Bronchial epithelial cell (primary cell): ENCODE measurements around the gene TFB1M. TPM values are rescaled to one million over a fixed set of nuclear protein-coding genes. Genes with fewer than 3 reads are reported as not detected.

Source experiments
- DNase-seq: peaks from one replicate; pipeline ENCODE4 v3.0.0-alpha.2; 2010; ENCODE audit warnings: low read depth
- FAIRE-seq: peaks from 2 replicates; lab custom pipeline; 2011; peaks lifted over from hg19 to GRCh38; lab: Jason Lieb, UNC
- H3K27me3 ChIP-seq: 2 replicates; pipeline ENCODE4 v1.5.1; 2011; ENCODE audit warnings: low read length; ENCODE audit not compliant: control insufficient read depth, insufficient read depth
- H3K36me3 ChIP-seq: 2 replicates; pipeline ENCODE4 v1.5.1; 2011; ENCODE audit warnings: low read length; ENCODE audit not compliant: control insufficient read depth, insufficient read depth
- H3K4me3 ChIP-seq: 2 replicates; pipeline ENCODE4 v1.5.1; 2011; ENCODE audit warnings: mild to moderate bottlenecking, low read depth, low read length, control low read depth
- total RNA-seq: library from RNA; depleted of rRNA; stranded (reverse); fragments of >200 nt; gene quantifications from 2 replicates; pipeline ENCODE4 v1.2.1, GENCODE V29; 2014
- TF ChIP-seq, protein P1 (sequence below): IDR thresholded peaks from 2 replicates; pipeline ENCODE4 v1.5.1; 2011; ENCODE audit warnings: mild to moderate bottlenecking, moderate library complexity, low read length, control low read depth, inconsistent platforms; ENCODE audit not compliant: insufficient read depth, severe bottlenecking

The TFB1M gene
- total RNA-seq, 1 donor from 2014 or later, result 11.6 TPM

DNA sequence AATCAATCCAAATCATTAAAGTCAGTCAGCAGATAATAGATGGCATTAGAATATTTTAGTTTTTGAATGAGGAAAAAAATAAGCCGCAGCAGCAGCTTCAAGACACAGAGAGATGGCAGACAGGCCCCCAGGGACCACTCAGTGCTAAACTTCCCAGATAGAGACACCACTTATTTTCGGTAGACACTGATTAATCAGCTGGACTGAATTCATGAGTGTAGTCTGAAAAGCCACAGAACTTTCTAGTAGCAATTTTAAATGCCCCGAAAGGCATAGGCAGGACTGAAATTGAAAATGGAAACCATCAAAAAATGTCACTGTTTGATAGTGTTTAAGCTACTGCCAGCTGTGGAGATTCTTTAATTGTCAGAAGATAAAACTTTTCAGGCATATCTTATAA lies 53.6 kb downstream of the TFB1M start:
- Histone ChIP-seq H3K27me3 (no peaks in the 10 kb centered on the region), H3K36me3 (peaks cover 11% of the 10 kb centered on the region), H3K4me3 (no peak overlapping the region)
- DNase-seq (no peak), FAIRE-seq (no peak)
- TF ChIP-seq, protein P1, sequence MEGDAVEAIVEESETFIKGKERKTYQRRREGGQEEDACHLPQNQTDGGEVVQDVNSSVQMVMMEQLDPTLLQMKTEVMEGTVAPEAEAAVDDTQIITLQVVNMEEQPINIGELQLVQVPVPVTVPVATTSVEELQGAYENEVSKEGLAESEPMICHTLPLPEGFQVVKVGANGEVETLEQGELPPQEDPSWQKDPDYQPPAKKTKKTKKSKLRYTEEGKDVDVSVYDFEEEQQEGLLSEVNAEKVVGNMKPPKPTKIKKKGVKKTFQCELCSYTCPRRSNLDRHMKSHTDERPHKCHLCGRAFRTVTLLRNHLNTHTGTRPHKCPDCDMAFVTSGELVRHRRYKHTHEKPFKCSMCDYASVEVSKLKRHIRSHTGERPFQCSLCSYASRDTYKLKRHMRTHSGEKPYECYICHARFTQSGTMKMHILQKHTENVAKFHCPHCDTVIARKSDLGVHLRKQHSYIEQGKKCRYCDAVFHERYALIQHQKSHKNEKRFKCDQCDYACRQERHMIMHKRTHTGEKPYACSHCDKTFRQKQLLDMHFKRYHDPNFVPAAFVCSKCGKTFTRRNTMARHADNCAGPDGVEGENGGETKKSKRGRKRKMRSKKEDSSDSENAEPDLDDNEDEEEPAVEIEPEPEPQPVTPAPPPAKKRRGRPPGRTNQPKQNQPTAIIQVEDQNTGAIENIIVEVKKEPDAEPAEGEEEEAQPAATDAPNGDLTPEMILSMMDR, result no peak

DNA sequence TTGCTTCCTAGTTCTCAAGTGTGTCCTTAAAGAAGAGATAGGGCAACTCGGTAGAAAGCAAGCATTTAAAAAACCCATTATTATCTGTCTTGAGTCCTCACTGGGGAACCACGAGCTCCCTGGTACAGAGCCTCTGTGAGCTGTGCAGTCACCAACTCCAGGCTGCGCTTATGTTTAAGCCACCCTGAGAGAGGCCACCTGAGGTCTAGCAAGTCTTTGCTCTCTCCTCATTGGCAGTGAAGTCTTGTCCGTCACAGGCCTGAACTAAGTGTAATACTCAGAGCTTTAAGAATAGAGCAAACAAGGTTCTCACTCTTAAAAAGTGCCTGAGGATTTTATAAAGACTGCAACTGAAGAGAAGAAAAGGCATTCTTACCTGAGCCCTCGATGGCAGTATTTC lies 54.4 kb downstream of the TFB1M start:
- TF ChIP-seq, protein P1, result no peak
- no peak for DNase-seq
- Histone ChIP-seq H3K27me3 (no peaks in the 10 kb centered on the region), H3K36me3 (peaks cover 13% of the 10 kb centered on the region), H3K4me3 (no peak overlapping the region)
- no peak for FAIRE-seq

DNA sequence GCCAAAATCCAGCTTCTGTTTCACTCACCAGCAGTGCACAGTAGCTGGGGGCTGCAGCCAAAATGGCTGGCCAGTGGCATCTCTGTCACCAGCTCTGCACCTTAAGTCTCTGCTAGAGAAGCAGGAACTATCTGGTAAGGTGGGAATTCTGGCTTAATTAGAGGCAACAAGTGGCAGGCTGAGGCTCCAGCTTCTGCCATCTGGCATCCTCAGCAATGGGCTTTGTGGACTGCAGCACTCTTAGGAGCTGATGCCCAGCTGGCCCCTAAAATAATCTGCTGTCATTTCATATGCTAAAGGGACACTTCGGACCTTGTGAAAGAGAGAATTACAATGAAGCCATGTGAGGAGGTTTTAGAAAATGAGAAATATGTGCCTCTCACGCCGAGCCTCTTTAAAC lies 55.1 kb downstream of the TFB1M start:
- TF ChIP-seq, protein P1, result no peak

DNA sequence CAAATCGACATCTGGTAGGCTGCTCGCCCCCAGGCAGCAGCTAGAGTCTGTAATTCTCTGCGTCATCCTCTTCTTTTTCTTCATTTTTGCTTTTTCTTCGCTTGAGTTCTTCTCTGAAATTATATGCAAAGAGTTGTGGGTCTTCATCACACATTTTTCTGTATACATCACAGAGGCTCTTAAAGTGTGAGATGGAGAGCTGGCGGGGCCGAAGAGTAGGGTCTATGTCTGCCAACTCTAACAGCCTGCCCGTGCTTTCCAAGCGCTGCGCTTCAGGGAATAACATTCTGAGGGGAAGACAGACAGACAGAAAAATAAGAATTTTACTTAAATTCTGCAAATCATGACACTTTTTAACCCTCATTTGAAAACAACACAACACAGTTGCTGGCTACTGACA lies 56.5 kb downstream of the TFB1M start:
- no peak for DNase-seq
- Histone ChIP-seq H3K27me3 (no peaks in the 10 kb centered on the region), H3K4me3 (no peak overlapping the region), H3K36me3 (peaks cover 12% of the 10 kb centered on the region)
- TF ChIP-seq, protein P1, result no peak
- FAIRE-seq, result no peak

More for the DNA sequence above, 55.1 kb downstream of the TFB1M start:
- no peak for DNase-seq
- Histone ChIP-seq H3K36me3 (peaks cover 14% of the 10 kb centered on the region), H3K27me3 (no peaks in the 10 kb centered on the region), H3K4me3 (no peak overlapping the region)
- no peak for FAIRE-seq

DNA sequence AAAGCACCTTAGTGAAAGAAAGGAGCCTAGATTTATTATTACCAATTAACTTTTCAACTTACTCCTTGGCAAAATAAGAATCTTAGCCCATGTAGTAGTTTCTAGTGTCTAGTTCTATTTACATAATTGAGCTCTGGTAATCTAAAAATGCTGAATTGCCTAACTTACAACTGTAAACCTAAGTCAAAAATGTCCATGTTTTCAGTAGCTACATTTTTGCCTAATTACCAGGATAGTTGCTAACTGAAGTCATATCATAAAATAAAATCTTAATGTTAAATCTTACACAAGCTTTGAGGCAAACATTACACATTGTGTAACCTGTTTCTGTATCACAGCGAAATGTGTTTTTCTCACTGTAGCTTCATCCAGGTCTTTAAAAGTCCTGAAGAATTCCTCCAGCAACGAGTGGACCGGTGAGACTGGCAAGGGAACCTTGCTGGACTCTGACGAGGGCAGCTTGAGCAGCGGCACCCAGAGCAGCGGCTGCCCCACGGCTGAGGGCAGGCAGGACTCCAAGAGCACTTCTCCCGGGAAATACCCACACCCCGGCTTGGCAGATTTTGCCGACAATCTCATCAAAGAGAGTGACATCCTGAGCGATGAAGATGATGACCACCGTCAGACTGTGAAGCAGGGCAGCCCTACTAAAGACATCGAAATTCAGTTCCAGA lies 58.0 kb downstream of the TFB1M start:
- TF ChIP-seq, protein P1, result no peak
- H3K4me3 ChIP-seq, result no peak overlapping the region
- FAIRE-seq (no peak), DNase-seq (no peak)
- H3K36me3 ChIP-seq, result peaks cover 12% of the 10 kb centered on the region
- H3K27me3 ChIP-seq, result no peaks in the 10 kb centered on the region

DNA sequence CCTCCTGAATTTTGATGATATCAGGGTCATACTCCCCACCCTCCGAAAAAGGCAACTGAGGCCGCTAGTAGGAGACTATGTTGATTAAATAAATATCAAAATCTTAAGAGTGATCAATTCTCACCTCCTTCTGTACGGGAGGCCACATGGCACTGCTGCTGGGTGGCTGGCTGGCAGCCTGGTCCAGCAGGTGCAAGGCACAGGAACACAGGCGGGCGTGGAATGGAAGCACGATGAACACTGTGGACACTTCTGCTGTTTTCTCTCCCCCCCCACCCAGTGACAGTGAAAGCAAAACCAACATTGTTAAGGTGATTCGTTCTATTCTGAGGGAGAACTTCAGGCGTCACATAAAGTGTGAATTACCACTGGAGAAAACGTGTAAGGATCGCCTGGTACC lies 60.1 kb downstream of the TFB1M start:
- Histone ChIP-seq H3K4me3 (no peak overlapping the region), H3K36me3 (peaks cover 9% of the 10 kb centered on the region), H3K27me3 (no peaks in the 10 kb centered on the region)
- DNase-seq (no peak), FAIRE-seq (no peak)
- TF ChIP-seq, protein P1, result no peak
